Ectodermal cell (in vitro differentiated cells): ENCODE data around the gene TMEM123.

Source experiments
- H3K27ac ChIP-seq: 2 replicates; pipeline ENCODE4 v1.7.0; 2013; ENCODE audit warnings: mild to moderate bottlenecking, low read depth, low read length; ENCODE audit not compliant: insufficient read depth, poor library complexity, severe bottlenecking
- H3K27me3 ChIP-seq: 2 replicates; pipeline ENCODE4 v1.7.0; 2013; ENCODE audit warnings: mild to moderate bottlenecking, low read length; ENCODE audit not compliant: insufficient read depth, control insufficient read depth, poor library complexity, severe bottlenecking
- H3K36me3 ChIP-seq: one replicate; pipeline ENCODE4 v1.7.0; 2013; ENCODE audit warnings: low read length; ENCODE audit not compliant: control insufficient read depth, insufficient read depth
- H3K4me1 ChIP-seq: one replicate; pipeline ENCODE4 v1.7.0; 2013; ENCODE audit warnings: low read length; ENCODE audit not compliant: control insufficient read depth, insufficient read depth
- H3K4me3 ChIP-seq: 2 replicates; pipeline ENCODE4 v1.7.0; 2013; ENCODE audit warnings: low read depth, low read length, control low read depth; ENCODE audit not compliant: insufficient read depth
- H3K9me3 ChIP-seq: 2 replicates; pipeline ENCODE4 v1.7.0; 2013; ENCODE audit warnings: mild to moderate bottlenecking, low read length, moderate library complexity; ENCODE audit not compliant: control insufficient read depth
- WGBS, 2 experiments: methylation state at CpG; one replicate each; pipeline ENCODE4 v1.1.7; 2013; ENCODE audit warnings: missing lambda C conversion rate in 2 of 2; 5-methylcytosine and 5-hydroxymethylcytosine counted together

TMEM123 gene

DNA sequence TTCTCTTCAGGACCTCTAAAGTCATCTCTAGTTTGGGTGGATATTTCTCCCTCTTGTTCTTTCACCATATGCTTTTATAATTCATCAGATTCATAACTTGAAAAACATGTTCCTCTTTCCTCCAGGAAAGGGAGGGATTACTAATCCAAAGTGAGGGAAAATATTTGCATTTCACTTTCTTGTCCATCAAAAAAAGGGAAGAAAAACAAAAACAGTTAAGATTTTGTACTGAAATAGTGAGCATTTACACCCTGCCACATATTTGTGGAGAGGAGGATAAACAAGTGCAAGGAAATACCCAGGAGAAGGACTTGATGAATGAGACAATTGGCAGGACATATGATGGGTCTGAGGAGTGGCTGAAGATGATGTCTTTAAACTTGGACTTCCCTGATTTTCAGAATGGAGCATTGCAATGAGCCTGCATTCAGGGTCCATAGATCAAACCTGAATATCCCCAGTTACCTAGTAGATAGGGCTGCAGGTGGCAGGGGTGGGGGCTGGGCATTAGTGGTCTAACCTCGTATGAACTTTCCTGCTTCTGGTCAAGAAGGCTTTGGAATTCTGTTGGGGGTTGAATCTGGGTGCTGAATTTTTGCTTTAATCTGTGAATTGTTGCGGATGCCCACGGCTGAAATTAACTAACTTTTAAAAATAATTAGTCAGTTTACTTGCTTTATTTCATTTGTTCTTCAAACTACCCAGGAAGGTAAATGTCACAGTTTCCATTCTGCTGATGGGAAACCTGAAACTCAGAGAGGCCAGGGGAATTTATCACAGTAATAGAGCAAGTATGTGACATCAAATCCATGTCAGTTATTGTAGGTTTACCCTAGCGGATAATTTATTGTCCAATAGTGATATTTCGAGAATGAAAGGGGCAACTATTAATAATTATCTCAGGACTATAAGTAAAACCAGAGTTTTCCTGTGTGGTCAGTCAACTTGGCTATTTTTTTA, 36.9 kb upstream of the TMEM123 start:
- Histone ChIP-seq H3K4me1 (no peaks in the 10 kb centered on the region), H3K4me3 (no peak overlapping the region), H3K36me3 (no peaks in the 10 kb centered on the region), H3K27ac (no peak overlapping the region), H3K9me3 (no peaks in the 10 kb centered on the region), H3K27me3 (no peaks in the 10 kb centered on the region)
- 74 to 89% methylated on average over 2 to 5 of the region's 5 CpGs for WGBS, 2 experiments

DNA sequence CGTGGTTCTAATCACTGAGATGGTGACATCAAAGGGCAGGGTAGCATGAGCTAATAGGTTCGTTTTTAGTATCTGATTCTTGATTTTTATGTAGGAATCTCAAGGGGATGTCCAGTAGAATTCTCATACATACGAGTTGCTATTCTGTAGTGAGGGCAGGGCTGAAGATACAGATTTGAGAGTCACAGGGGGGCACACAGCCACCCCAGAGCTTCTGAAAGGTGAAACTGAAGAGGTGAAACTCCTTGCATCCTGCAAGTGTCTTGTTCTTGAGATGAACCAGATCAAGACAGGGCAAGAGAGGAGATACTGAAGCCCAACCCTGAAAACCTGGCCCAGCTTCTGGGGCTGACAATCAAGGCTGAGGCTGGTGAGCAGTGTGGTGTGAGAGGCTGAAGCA, 35.6 kb upstream of the TMEM123 start:
- H3K27me3 ChIP-seq, result no peaks in the 10 kb centered on the region
- H3K4me3 ChIP-seq, result no peak overlapping the region
- H3K36me3 ChIP-seq, result no peaks in the 10 kb centered on the region
- no peaks in the 10 kb centered on the region for H3K9me3 ChIP-seq
- no peak overlapping the region for H3K27ac ChIP-seq
- H3K4me1 ChIP-seq, result no peaks in the 10 kb centered on the region
- 90 to 93% methylated on average over 3 of the region's 3 CpGs for WGBS, 2 experiments

- Histone ChIP-seq H3K4me3 (no peak overlapping the region), H3K27ac (no peak overlapping the region), H3K27me3 (no peaks in the 10 kb centered on the region), H3K4me1 (no peaks in the 10 kb centered on the region), H3K9me3 (no peaks in the 10 kb centered on the region), H3K36me3 (no peaks in the 10 kb centered on the region)
- 40 to 49% methylated on average over 1 of the region's 1 CpG for WGBS, 2 experiments
Measured at GRCh38 chr11:102487214-102487613, 34.6 kb upstream of the TMEM123 start.

GRCh38 chr11:102486584-102486983, 34.0 kb upstream of the TMEM123 start:
- 82 to 85% methylated on average over 2 of the region's 2 CpGs for WGBS, 2 experiments
- H3K27me3 ChIP-seq, result no peaks in the 10 kb centered on the region
- H3K4me3 ChIP-seq, result no peak overlapping the region
- no peak overlapping the region for H3K27ac ChIP-seq
- no peaks in the 10 kb centered on the region for H3K9me3 ChIP-seq
- H3K36me3 ChIP-seq, result no peaks in the 10 kb centered on the region
- no peaks in the 10 kb centered on the region for H3K4me1 ChIP-seq

DNA sequence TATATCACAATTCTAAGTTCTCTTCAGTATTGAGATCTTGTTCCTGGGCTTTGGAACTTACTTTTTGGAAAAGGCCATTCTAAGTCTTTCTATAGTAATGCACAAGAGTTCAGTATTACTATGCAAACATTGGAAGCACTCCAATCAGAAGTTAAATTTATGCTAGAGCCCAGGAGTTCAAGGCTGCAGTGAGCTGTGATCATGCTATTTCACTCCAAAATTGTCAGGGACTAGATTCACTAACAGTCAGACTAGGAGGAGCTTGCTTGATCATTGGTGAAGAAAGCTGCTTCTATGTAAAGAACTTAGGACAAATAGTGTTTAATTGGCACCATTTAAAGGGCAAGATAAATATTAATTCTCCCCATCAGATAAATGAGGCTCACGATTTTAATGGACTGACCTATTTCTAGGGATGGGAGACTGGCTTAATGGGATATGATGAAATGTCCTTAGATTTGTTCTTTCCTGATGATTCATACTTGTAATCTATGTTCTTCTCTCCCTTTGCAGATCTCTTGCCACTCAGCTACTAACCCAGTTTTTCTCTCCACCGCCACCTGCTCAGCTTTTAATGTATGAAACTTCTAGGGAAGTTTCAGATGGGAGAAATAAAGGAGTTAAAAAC, 32.6 kb upstream of the TMEM123 start:
- 90% methylated on average over 2 of the region's 2 CpGs; no CpG with 5 or more reads in 1 of the 2 experiments for WGBS, 2 experiments
- Histone ChIP-seq H3K9me3 (no peaks in the 10 kb centered on the region), H3K4me3 (no peak overlapping the region), H3K27me3 (no peaks in the 10 kb centered on the region), H3K4me1 (no peaks in the 10 kb centered on the region), H3K36me3 (no peaks in the 10 kb centered on the region), H3K27ac (no peak overlapping the region)

DNA sequence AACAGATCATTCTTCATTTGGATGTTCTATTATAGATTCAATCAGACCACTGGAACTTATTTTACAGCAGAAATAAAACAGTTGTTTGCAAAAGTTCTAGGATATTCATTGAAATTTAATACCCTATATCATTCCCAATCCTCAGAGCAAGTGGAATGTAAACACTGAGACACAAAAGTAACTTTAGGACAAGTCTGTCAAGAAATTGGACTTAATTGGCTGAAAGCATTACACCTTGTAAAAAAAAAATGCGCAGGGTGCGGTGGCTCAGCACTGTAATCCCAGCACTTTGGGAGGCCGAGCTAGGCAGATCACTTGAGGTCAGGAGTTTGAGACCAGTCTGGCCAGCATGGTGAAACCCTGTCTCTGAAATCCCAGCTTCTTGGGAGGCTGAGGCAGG, 29.9 kb upstream of the TMEM123 start:
- no peaks in the 10 kb centered on the region for H3K9me3 ChIP-seq
- no peaks in the 10 kb centered on the region for H3K27me3 ChIP-seq
- no peak overlapping the region for H3K27ac ChIP-seq
- 62 to 64% methylated on average over 3 of the region's 3 CpGs for WGBS, 2 experiments
- H3K36me3 ChIP-seq, result no peaks in the 10 kb centered on the region
- no peak overlapping the region for H3K4me3 ChIP-seq
- no peaks in the 10 kb centered on the region for H3K4me1 ChIP-seq

- H3K9me3 ChIP-seq, result no peaks in the 10 kb centered on the region
- no peaks in the 10 kb centered on the region for H3K27me3 ChIP-seq
- H3K27ac ChIP-seq, result no peak overlapping the region
- peaks cover 5% of the 10 kb centered on the region for H3K4me1 ChIP-seq
- no peaks in the 10 kb centered on the region for H3K36me3 ChIP-seq
- WGBS, 2 experiments, result 96% methylated on average over 2 of the region's 2 CpGs
- no peak overlapping the region for H3K4me3 ChIP-seq
Measured at GRCh38 chr11:102479733-102480132, 27.2 kb upstream of the TMEM123 start.

DNA sequence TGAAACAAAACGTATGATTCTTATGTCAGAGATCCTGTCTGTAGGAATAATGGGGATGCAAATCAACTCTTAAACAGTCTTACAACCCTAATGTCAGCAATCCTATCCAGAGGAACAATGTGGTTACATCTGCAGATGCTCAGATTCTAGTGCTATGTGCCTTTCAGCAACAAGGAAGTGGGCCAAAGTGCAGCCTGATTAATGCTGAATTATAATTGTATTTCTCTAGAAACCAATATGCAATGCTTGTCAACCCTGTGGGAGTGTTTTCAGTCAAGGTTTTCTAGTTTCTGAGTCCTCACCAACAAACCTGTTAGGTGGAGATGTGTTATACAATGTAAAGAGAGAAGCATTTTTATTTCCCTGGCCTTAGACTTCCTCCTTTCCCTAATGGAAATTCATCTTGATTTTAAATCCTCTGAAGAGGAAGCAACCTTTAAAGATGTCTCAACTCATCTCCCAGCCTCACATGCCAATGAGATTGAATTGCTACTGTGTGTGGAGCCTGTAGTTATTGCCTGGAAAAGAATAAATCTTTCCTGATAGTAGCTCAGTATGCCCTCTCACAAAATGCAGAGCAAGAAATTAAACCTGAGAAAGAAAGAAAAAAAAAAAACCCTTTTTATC, 26.2 kb upstream of the TMEM123 start:
- Histone ChIP-seq H3K4me3 (no peak overlapping the region), H3K27me3 (no peaks in the 10 kb centered on the region), H3K9me3 (no peaks in the 10 kb centered on the region), H3K36me3 (no peaks in the 10 kb centered on the region), H3K27ac (no peak overlapping the region), H3K4me1 (peaks cover 5% of the 10 kb centered on the region)
- 67 to 70% methylated on average over 1 of the region's 1 CpG for WGBS, 2 experiments

GRCh38 chr11:102476812-102477211, 24.2 kb upstream of the TMEM123 start:
- Histone ChIP-seq H3K36me3 (no peaks in the 10 kb centered on the region), H3K4me1 (peaks cover 5% of the 10 kb centered on the region), H3K27ac (no peak overlapping the region), H3K4me3 (no peak overlapping the region), H3K9me3 (no peaks in the 10 kb centered on the region), H3K27me3 (no peaks in the 10 kb centered on the region)
- WGBS, 2 experiments, result 38 to 53% methylated on average over 1 of the region's 1 CpG

DNA sequence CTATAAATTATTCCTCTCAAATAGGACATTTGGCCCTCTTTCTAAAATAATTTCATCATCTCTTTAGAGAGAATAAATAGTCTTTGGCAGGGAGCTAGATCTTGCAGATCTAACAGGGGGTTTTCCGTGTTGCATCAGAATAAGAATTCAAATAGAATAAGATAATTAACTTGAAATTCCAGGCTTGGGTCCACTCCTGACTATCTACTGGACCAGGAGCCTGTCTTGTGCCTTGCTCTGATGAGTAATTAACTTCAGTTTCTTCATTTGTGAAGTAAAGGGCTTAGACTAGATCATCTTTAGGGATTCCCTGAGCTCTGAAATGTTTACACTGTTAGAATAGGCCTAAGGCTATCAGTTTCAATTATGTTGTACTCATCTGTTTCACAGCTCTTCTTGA, 23.5 kb upstream of the TMEM123 start:
- Histone ChIP-seq H3K27ac (no peak overlapping the region), H3K36me3 (no peaks in the 10 kb centered on the region), H3K4me3 (no peak overlapping the region), H3K27me3 (no peaks in the 10 kb centered on the region), H3K4me1 (peaks cover 5% of the 10 kb centered on the region), H3K9me3 (no peaks in the 10 kb centered on the region)
- WGBS, 2 experiments, result 100% methylated on average over 1 of the region's 1 CpG; no CpG with 5 or more reads in 1 of the 2 experiments
